Measurements from ENCODE around the gene METTL8.

GRCh38 chr2:171469176-171469575 is 35.4 kb upstream of the METTL8 start:
- TF ChIP-seq CTCF (IDR thresholded peaks at IDR 0.05) (no peak), POLR2AphosphoS5 (IDR thresholded peaks at IDR 0.05; ENCODE audit: low read depth, low read length) (no peak), REST (IDR thresholded peaks at IDR 0.05; ENCODE audit: insufficient read depth in 1 of 2, low read depth in 2 of 2, low read length in 1 of 2) (no peak), SIN3A (IDR thresholded peaks at IDR 0.05; ENCODE audit: borderline replicate concordance, insufficient read depth, low read depth, low read length) (no peak), TCF7L2 (IDR thresholded peaks at IDR 0.05; ENCODE audit: low read depth, low read length) (no peak)
